Keratinocyte (primary cell): ENCODE data around the gene AXIN1.

Source experiments
- EZH2 ChIP-seq: IDR thresholded peaks from one replicate; pipeline ENCODE4 v1.6.1; 2012; ENCODE audit warnings: inconsistent platforms, mild to moderate bottlenecking, low read length, moderate library complexity
- TF ChIP-seq, protein P1 (sequence below), 3 experiments: IDR thresholded peaks in 1 of 3; conservative IDR thresholded peaks in 1 of 3; optimal IDR thresholded peaks in 1 of 3; 2 replicates in 2 of 3; 3 replicates in 1 of 3; pipeline versions ENCODE3 to v1.5.1; 2011; ENCODE audit warnings: low read length in 3 of 3, mild to moderate bottlenecking in 3 of 3, moderate library complexity in 2 of 3, control low read depth in 1 of 3, inconsistent platforms in 1 of 3; ENCODE audit not compliant: insufficient read depth in 2 of 3; ENCODE audit errors: extremely low read depth in 1 of 3

DNA sequence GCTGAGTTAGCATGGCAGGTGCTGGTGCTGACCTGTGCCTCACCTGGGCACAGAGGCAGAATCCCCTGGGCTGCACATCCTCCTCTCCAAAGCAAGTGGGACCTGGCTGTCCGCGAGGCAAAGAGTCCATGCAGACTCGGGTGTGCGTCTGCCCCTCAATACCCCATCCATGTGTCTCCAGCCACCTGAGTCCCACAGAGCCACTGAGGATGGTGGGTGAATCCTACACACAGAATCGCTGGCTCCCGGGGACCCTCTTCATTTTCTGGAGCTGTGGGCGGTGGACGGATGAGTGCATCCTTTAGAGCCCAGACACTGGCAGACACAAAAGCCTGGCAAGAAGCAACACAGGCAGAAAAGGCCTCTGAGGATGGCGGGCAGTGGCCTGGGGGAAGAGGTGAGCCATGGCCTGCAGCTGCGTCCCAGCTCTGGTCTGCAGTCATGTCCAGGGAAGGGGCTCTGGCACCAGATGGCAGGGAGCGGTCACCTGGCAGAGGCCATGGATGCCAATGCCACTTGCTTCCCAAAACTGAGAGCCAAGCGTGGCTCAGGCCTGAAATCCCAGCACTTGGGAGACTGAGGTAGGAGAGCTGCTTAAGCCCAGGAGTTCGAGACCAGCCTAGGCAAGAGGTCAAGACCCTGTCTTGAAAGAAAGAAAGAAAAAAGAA, 29.9 kb downstream of the AXIN1 start:
- TF ChIP-seq EZH2 = no peak
- TF ChIP-seq, protein P1, sequence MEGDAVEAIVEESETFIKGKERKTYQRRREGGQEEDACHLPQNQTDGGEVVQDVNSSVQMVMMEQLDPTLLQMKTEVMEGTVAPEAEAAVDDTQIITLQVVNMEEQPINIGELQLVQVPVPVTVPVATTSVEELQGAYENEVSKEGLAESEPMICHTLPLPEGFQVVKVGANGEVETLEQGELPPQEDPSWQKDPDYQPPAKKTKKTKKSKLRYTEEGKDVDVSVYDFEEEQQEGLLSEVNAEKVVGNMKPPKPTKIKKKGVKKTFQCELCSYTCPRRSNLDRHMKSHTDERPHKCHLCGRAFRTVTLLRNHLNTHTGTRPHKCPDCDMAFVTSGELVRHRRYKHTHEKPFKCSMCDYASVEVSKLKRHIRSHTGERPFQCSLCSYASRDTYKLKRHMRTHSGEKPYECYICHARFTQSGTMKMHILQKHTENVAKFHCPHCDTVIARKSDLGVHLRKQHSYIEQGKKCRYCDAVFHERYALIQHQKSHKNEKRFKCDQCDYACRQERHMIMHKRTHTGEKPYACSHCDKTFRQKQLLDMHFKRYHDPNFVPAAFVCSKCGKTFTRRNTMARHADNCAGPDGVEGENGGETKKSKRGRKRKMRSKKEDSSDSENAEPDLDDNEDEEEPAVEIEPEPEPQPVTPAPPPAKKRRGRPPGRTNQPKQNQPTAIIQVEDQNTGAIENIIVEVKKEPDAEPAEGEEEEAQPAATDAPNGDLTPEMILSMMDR (optimal IDR thresholded peaks at IDR 0.05 in 1 of 3, IDR thresholded peaks at IDR 0.05 in 1 of 3, conservative IDR thresholded peaks at IDR 0.05 in 1 of 3; ENCODE audit: extremely low read depth in 1 of 3, insufficient read depth in 2 of 3, low read length in 3 of 3) = no peak
